K562 (cell line): Measurements from ENCODE around the gene SYNJ2. TPM values are rescaled to one million over a fixed set of nuclear protein-coding genes. Genes with fewer than 3 reads are reported as not detected.
A peak's percentile ranks its signal among the peaks of the same experiment; 100 is the strongest.

ENCODE experiments used
- BMI1 ChIP-seq: fragments of 150-350 bp; IDR thresholded peaks from 2 replicates; pipeline ENCODE4 v1.6.1; 2014; ENCODE audit warnings: low read length
- DPF2 ChIP-seq: fragments of 450-650 bp; IDR thresholded peaks from 2 replicates; pipeline ENCODE4 v1.6.1; 2016
- E2F1 ChIP-seq: sonication (generic); formaldehyde crosslinking; IDR thresholded peaks from 2 replicates; pipeline ENCODE4 v1.8.1; 2023; ENCODE audit warnings: mild to moderate bottlenecking, missing genetic modification reagents, moderate library complexity
- ELF4 ChIP-seq: fragments of 450-650 bp; formaldehyde crosslinking; IDR thresholded peaks from 2 replicates; pipeline ENCODE4 v1.4.0; 2022; ENCODE audit warnings: missing genetic modification characterization
- ESRRB ChIP-seq: fragments of 250-450 bp; sonication (Bioruptor Pico); IDR thresholded peaks from 2 replicates; pipeline ENCODE4 v1.5.0; 2020; ENCODE audit warnings: mild to moderate bottlenecking, moderate library complexity, borderline replicate concordance
- ETV1 ChIP-seq: fragments of 450-650 bp; conservative IDR thresholded peaks from 2 replicates; pipeline ENCODE4 v1.6.1; 2016; ENCODE audit warnings: missing genetic modification characterization, control low read depth, low read depth, missing compliant biosample characterization
- FUS ChIP-seq: fragments of 200-400 bp; formaldehyde crosslinking; optimal IDR thresholded peaks from 2 replicates; pipeline ENCODE3; 2017; ENCODE audit warnings: low read depth, low read length
- HMG20B ChIP-seq: fragments of 250-450 bp; sonication (Bioruptor Pico); IDR thresholded peaks from 2 replicates; pipeline ENCODE4 v1.5.0; 2021; ENCODE audit warnings: mild to moderate bottlenecking
- MXD1 ChIP-seq: fragments of 250-450 bp; sonication (Bioruptor Pico); IDR thresholded peaks from 2 replicates; pipeline ENCODE4 v1.8.0; 2021; ENCODE audit warnings: borderline replicate concordance, mild to moderate bottlenecking, moderate library complexity; ENCODE audit not compliant: poor library complexity, severe bottlenecking
- NCOA1 ChIP-seq: fragments of 450-650 bp; IDR thresholded peaks from 2 replicates; pipeline ENCODE4 v1.6.1; 2016; ENCODE audit warnings: low read depth
- NR4A1 ChIP-seq, 2 experiments: fragments of 250-450 bp in 1 of 2; fragments of 450-650 bp in 1 of 2; sonication (Bioruptor Pico) in 1 of 2; IDR thresholded peaks; 2 replicates each; pipeline versions ENCODE4 v1.4.0 to v1.6.1; 2016 to 2020; ENCODE audit warnings: mild to moderate bottlenecking in 2 of 2, missing compliant biosample characterization in 1 of 2, missing genetic modification characterization in 1 of 2, moderate library complexity in 1 of 2
- NRF1 ChIP-seq, 2 experiments: fragments of 450-650 bp; IDR thresholded peaks in 1 of 2; conservative IDR thresholded peaks in 1 of 2; 2 replicates each; pipeline ENCODE4 v1.6.1; 2014; ENCODE audit warnings: mild to moderate bottlenecking in 2 of 2
- OTX1 ChIP-seq: fragments of 450-650 bp; formaldehyde crosslinking; IDR thresholded peaks from 2 replicates; pipeline ENCODE4 v1.4.0; 2022; ENCODE audit warnings: mild to moderate bottlenecking
- RFX1 ChIP-seq: fragments of 450-650 bp; IDR thresholded peaks from 2 replicates; pipeline ENCODE4 v1.6.1; 2016; ENCODE audit warnings: mild to moderate bottlenecking, moderate library complexity
- SMAD4 ChIP-seq: fragments of 250-450 bp; sonication (Bioruptor Pico); conservative IDR thresholded peaks from 2 replicates; pipeline ENCODE4 v1.8.0; 2021; ENCODE audit warnings: inconsistent platforms, mild to moderate bottlenecking, moderate library complexity
- TEAD2 ChIP-seq: fragments of 450-650 bp; IDR thresholded peaks from 2 replicates; pipeline ENCODE4 v1.6.1; 2016; ENCODE audit warnings: missing genetic modification characterization, control low read depth, missing compliant biosample characterization
- THRAP3 ChIP-seq: fragments of 450-650 bp; IDR thresholded peaks from 2 replicates; pipeline ENCODE4 v1.6.1; 2016; ENCODE audit warnings: mild to moderate bottlenecking, inconsistent platforms, borderline replicate concordance
- YBX1 ChIP-seq: fragments of 450-650 bp; IDR thresholded peaks from 2 replicates; pipeline ENCODE4 v1.7.1; 2016; ENCODE audit warnings: mild to moderate bottlenecking
- ZNF12 ChIP-seq: sonication (generic); formaldehyde crosslinking; IDR thresholded peaks from 2 replicates; pipeline ENCODE4 v1.4.0; 2020; ENCODE audit warnings: mild to moderate bottlenecking, missing genetic modification reagents
- ZNF175 ChIP-seq: fragments of 200-800 bp; sonication (Bioruptor generic); IDR thresholded peaks from 2 replicates; pipeline ENCODE4 v1.6.1; 2016; ENCODE audit warnings: low read depth, mild to moderate bottlenecking, missing genetic modification characterization, missing compliant biosample characterization
- ZNF324 ChIP-seq: fragments of 250-450 bp; sonication (Bioruptor Pico); IDR thresholded peaks from 2 replicates; pipeline ENCODE4 v1.4.0; 2020; ENCODE audit warnings: mild to moderate bottlenecking
- polyA plus RNA-seq, 8 experiments: library from polyadenylated mRNA; depleted of rRNA in 4 of 8; stranded (reverse) in 5 of 8; unstranded in 3 of 8; fragments of >200 nt; fragmentation: Nextera tagmentation in 2 of 8; fragmentation: Illumina TruSeq in 1 of 8; extraction: Ambion mirVana in 2 of 8; extraction: Trizol in 1 of 8; gene quantifications; 2 replicates each; pipeline versions ENCODE4 v1.2.1 to v1.2.3, GENCODE V29; 2011 to 2014; ENCODE audit warnings: inconsistent platforms in 1 of 8, missing spikeins in 1 of 8
- total RNA-seq, 7 experiments: library from RNA; depleted of rRNA in 6 of 7; stranded (reverse); fragments of >200 nt in 6 of 7; fragmentation: Illumina TruSeq in 2 of 7; extraction: Trizol in 2 of 7; gene quantifications; 2 replicates each; pipeline versions ENCODE4 v1.2.1 to v1.2.3, GENCODE V29; 2011 to 2021; ENCODE audit warnings: low replicate concordance in 1 of 7
- TF ChIP-seq, protein P1 (sequence below): fragments of 250-450 bp; sonication (Bioruptor Pico); IDR thresholded peaks from 2 replicates; pipeline ENCODE4 v1.4.0; 2020

Gene SYNJ2
- total and polyA plus RNA-seq, 9 of the 15 experiments (the other 6 are each of a cell fraction or from before 2014, with no cell fraction given) = 3.0 to 27.7 (median 17.8) TPM

- TF ChIP-seq, protein P1, sequence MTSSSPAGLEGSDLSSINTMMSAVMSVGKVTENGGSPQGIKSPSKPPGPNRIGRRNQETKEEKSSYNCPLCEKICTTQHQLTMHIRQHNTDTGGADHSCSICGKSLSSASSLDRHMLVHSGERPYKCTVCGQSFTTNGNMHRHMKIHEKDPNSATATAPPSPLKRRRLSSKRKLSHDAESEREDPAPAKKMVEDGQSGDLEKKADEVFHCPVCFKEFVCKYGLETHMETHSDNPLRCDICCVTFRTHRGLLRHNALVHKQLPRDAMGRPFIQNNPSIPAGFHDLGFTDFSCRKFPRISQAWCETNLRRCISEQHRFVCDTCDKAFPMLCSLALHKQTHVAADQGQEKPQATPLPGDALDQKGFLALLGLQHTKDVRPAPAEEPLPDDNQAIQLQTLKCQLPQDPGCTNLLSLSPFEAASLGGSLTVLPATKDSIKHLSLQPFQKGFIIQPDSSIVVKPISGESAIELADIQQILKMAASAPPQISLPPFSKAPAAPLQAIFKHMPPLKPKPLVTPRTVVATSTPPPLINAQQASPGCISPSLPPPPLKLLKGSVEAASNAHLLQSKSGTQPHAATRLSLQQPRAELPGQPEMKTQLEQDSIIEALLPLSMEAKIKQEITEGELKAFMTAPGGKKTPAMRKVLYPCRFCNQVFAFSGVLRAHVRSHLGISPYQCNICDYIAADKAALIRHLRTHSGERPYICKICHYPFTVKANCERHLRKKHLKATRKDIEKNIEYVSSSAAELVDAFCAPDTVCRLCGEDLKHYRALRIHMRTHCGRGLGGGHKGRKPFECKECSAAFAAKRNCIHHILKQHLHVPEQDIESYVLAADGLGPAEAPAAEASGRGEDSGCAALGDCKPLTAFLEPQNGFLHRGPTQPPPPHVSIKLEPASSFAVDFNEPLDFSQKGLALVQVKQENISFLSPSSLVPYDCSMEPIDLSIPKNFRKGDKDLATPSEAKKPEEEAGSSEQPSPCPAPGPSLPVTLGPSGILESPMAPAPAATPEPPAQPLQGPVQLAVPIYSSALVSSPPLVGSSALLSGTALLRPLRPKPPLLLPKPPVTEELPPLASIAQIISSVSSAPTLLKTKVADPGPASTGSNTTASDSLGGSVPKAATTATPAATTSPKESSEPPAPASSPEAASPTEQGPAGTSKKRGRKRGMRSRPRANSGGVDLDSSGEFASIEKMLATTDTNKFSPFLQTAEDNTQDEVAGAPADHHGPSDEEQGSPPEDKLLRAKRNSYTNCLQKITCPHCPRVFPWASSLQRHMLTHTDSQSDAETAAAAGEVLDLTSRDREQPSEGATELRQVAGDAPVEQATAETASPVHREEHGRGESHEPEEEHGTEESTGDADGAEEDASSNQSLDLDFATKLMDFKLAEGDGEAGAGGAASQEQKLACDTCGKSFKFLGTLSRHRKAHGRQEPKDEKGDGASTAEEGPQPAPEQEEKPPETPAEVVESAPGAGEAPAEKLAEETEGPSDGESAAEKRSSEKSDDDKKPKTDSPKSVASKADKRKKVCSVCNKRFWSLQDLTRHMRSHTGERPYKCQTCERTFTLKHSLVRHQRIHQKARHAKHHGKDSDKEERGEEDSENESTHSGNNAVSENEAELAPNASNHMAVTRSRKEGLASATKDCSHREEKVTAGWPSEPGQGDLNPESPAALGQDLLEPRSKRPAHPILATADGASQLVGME (CRISPR knock-in tag) = peak; percentile 99
- peak; percentile 96 for TF ChIP-seq TEAD2 (tag)
- peak; percentile 99 for TF ChIP-seq SMAD4 (CRISPR knock-in tag)
- TF ChIP-seq OTX1 (CRISPR knock-in tag) = peak; percentile 99
- TF ChIP-seq YBX1 = no peak
- peak; percentile 53 for TF ChIP-seq MXD1 (CRISPR knock-in tag)
- TF ChIP-seq FUS = no peak
- peak; percentile 98 for TF ChIP-seq ELF4
- TF ChIP-seq THRAP3 = no peak
- TF ChIP-seq ZNF12 (CRISPR knock-in tag) = no peak
- TF ChIP-seq ESRRB (CRISPR knock-in tag) = peak; percentile 75; the same call in 1 of the 2 replicates
- no peak for TF ChIP-seq BMI1
- TF ChIP-seq E2F1 (CRISPR knock-in tag) = no peak
- TF ChIP-seq NCOA1 = no peak
- TF ChIP-seq ZNF175 (CRISPR knock-in tag) = peak; percentile 100
- no peak for TF ChIP-seq RFX1
- peak; percentile 98; the same call in 1 of the 2 replicates for TF ChIP-seq NR4A1 (CRISPR knock-in tag; IDR thresholded peaks at IDR 0.05)
- peak; percentile 99 for TF ChIP-seq NR4A1 (tag; IDR thresholded peaks at IDR 0.05)
- TF ChIP-seq DPF2 = no peak
- TF ChIP-seq NRF1 (conservative IDR thresholded peaks at IDR 0.05 in 1 of 2, IDR thresholded peaks at IDR 0.05 in 1 of 2) = no peak
- peak; percentile 87 for TF ChIP-seq ZNF324 (CRISPR knock-in tag)
- TF ChIP-seq ETV1 (tag) = peak; percentile 81
- TF ChIP-seq HMG20B (CRISPR knock-in tag) = peak; percentile 88; the same call in 1 of the 2 replicates
These were observed 22.4 kb downstream of the SYNJ2 start (continued) for GRCh38 chr6:158003910-158004700.
